ENCODE measurements around the gene SCAMP4. TPM values are rescaled to one million over a fixed set of nuclear protein-coding genes. Genes with fewer than 3 reads are reported as not detected.

The SCAMP4 gene
- polyA plus RNA-seq, 1 of the 3 experiments (the other 2 are of a cell fraction) = 30.0 TPM

GRCh38 chr19:1952635-1953034 lies 47.4 kb downstream of the SCAMP4 start (continued):
- TF ChIP-seq RAD21 (IDR thresholded peaks at IDR 0.05; ENCODE audit: low read length) (no peak), REST (IDR thresholded peaks at IDR 0.05; ENCODE audit: low read depth, low read length) (no peak), GABPA (IDR thresholded peaks at IDR 0.05; ENCODE audit: low read depth) (no peak)

GRCh38 chr19:1953037-1953436 lies 47.8 kb downstream of the SCAMP4 start:
- no peak for TF ChIP-seq NRF1 (IDR thresholded peaks at IDR 0.05; ENCODE audit: low read depth, low read length)
- TF ChIP-seq EP300 (IDR thresholded peaks at IDR 0.05; ENCODE audit: borderline replicate concordance in 1 of 2, low read depth in 1 of 2, low read length in 1 of 2) = no peak
- TF ChIP-seq TCF12 (IDR thresholded peaks at IDR 0.05) = no peak
- TF ChIP-seq GATA2 (CRISPR knock-in tag; IDR thresholded peaks at IDR 0.05) = no peak
- no peaks in the 10 kb centered on the region for H3K27me3 ChIP-seq (ENCODE audit: insufficient read depth)
- peaks cover 98% of the 10 kb centered on the region for H3K79me2 ChIP-seq (ENCODE audit: insufficient read depth)
- H3F3A ChIP-seq (replicated peaks; ENCODE audit: insufficient read depth) = no peaks in the 10 kb centered on the region
- no peaks in the 10 kb centered on the region; a peak in 1 of 4 replicates for H3K4me1 ChIP-seq (ENCODE audit: control insufficient read depth in 1 of 2, insufficient read depth in 2 of 2, low read depth in 1 of 2, low read length in 1 of 2)
- H3K4me2 ChIP-seq = no peak overlapping the region
- 97% methylated on average over 8 of the region's 19 CpGs for WGBS (ENCODE audit: low lambda C conversion rate)
- no peaks in the 10 kb centered on the region for H3K9me3 ChIP-seq
- ChIA-PET POLR2A (no interaction called here), CTCF (interaction anchor here (1.4 to 1.5 kb wide), 3 partner anchors 10 to 117 kb away, joined by 3 to 6 read pairs (median 3); no protein-coding TSS in a partner anchor)
- no peak overlapping the region for H3K9ac ChIP-seq
- no peak overlapping the region for H3K27ac ChIP-seq (ENCODE audit: low read depth in 2 of 2, low read length in 1 of 2)
- DNase-seq = no peak
- H3K36me3 ChIP-seq (replicated peaks in 1 of 2; ENCODE audit: control insufficient read depth in 1 of 2, insufficient read depth in 2 of 2, low read length in 1 of 2) = peaks cover 0 to 6% of the 10 kb centered on the region in 2 experiments
- H4K20me1 ChIP-seq (ENCODE audit: insufficient read depth) = peaks cover 78% of the 10 kb centered on the region
- H3K4me3 ChIP-seq (ENCODE audit: low read depth in 2 of 2, low read length in 1 of 2) = no peak overlapping the region
- no peaks in the 10 kb centered on the region for H3K9me2 ChIP-seq
- H2AFZ ChIP-seq (ENCODE audit: low read depth) = no peak overlapping the region

- CTCF ChIA-PET = interaction anchor here (1.2 to 1.5 kb wide), 4 partner anchors 8 to 116 kb away, joined by 3 to 6 read pairs (median 4); no protein-coding TSS in a partner anchor
- no peak overlapping the region for H2AFZ ChIP-seq (ENCODE audit: low read depth)
- TF ChIP-seq EP300 (IDR thresholded peaks at IDR 0.05; ENCODE audit: borderline replicate concordance in 1 of 2, low read depth in 1 of 2, low read length in 1 of 2) (no peak), CHD2 (IDR thresholded peaks at IDR 0.05; ENCODE audit: low read length, partially characterized antibody) (no peak), FOXJ3 (CRISPR knock-in tag; IDR thresholded peaks at IDR 0.05) (no peak), FOXM1 (IDR thresholded peaks at IDR 0.05; ENCODE audit: low read depth) (no peak), JUND (IDR thresholded peaks at IDR 0.05) (no peak), ZBTB33 (IDR thresholded peaks at IDR 0.05; ENCODE audit: borderline replicate concordance, low read depth) (no peak), ELF1 (IDR thresholded peaks at IDR 0.05) (no peak), MAX (IDR thresholded peaks at IDR 0.05; ENCODE audit: low read depth) (no peak), IRF3 (IDR thresholded peaks at IDR 0.05; ENCODE audit: low read depth, low read length) (no peak), RFX5 (IDR thresholded peaks at IDR 0.05; ENCODE audit: low read length) (no peak), RXRA (IDR thresholded peaks at IDR 0.05; ENCODE audit: borderline replicate concordance, low read depth) (no peak)
Measured at GRCh38 chr19:1953441-1954094, 48.4 kb downstream of the SCAMP4 start.

More at GRCh38 chr19:1953441-1954094, 48.4 kb downstream of the SCAMP4 start:
- no peak overlapping the region for H3K27ac ChIP-seq (ENCODE audit: low read depth in 2 of 2, low read length in 1 of 2)
- H3K27me3 ChIP-seq (ENCODE audit: insufficient read depth) = no peaks in the 10 kb centered on the region
- H3K9me2 ChIP-seq = no peaks in the 10 kb centered on the region
- H3K4me1 ChIP-seq (ENCODE audit: control insufficient read depth in 1 of 2, insufficient read depth in 2 of 2, low read depth in 1 of 2, low read length in 1 of 2) = no peaks in the 10 kb centered on the region; a peak in 1 of 4 replicates
- no peak overlapping the region for H3K4me2 ChIP-seq
- H3K36me3 ChIP-seq (replicated peaks in 1 of 2; ENCODE audit: control insufficient read depth in 1 of 2, insufficient read depth in 2 of 2, low read length in 1 of 2) = peaks cover 0 to 6% of the 10 kb centered on the region in 2 experiments
- no peaks in the 10 kb centered on the region for H3K9me3 ChIP-seq
- no peak for DNase-seq
- no peak overlapping the region for H3K4me3 ChIP-seq (ENCODE audit: low read depth in 2 of 2, low read length in 1 of 2)
- H3F3A ChIP-seq (replicated peaks; ENCODE audit: insufficient read depth) = no peaks in the 10 kb centered on the region
- POLR2A ChIA-PET = no interaction called here
- no peak overlapping the region for H3K9ac ChIP-seq
- peaks cover 76% of the 10 kb centered on the region for H4K20me1 ChIP-seq (ENCODE audit: insufficient read depth)
- WGBS (ENCODE audit: low lambda C conversion rate) = 97% methylated on average over 6 of the region's 32 CpGs
- peaks cover 94% of the 10 kb centered on the region for H3K79me2 ChIP-seq (ENCODE audit: insufficient read depth)
